Caki2 (cell line): ENCODE data around the gene TEX52. TPM values are rescaled to one million over a fixed set of nuclear protein-coding genes. Genes with fewer than 3 reads are reported as not detected.
A peak's percentile ranks its signal among the peaks of the same experiment; 100 is the strongest.

Source experiments
- DNase-seq: peaks from one replicate; pipeline ENCODE4 v3.0.0-alpha.2; 2015; ENCODE audit warnings: low read depth
- in situ Hi-C: cut with HindIII; loops from 2 replicates; pipeline ENCODE4 v1.10.0; 2016; ENCODE audit warnings: low sequenced_read_pairs, low pct_unique_long_range_greater_than_20kb, mixed read lengths
- total RNA-seq: library from RNA; depleted of rRNA; stranded (reverse); fragments of >200 nt; shearing (Covaris generic); gene quantifications from 2 replicates; pipeline ENCODE4 v1.2.3, GENCODE V29; 2014; ENCODE audit warnings: low replicate concordance; rRNA removed

Gene TEX52
- total RNA-seq, 1 experiment from 2014 or later = not detected

DNA sequence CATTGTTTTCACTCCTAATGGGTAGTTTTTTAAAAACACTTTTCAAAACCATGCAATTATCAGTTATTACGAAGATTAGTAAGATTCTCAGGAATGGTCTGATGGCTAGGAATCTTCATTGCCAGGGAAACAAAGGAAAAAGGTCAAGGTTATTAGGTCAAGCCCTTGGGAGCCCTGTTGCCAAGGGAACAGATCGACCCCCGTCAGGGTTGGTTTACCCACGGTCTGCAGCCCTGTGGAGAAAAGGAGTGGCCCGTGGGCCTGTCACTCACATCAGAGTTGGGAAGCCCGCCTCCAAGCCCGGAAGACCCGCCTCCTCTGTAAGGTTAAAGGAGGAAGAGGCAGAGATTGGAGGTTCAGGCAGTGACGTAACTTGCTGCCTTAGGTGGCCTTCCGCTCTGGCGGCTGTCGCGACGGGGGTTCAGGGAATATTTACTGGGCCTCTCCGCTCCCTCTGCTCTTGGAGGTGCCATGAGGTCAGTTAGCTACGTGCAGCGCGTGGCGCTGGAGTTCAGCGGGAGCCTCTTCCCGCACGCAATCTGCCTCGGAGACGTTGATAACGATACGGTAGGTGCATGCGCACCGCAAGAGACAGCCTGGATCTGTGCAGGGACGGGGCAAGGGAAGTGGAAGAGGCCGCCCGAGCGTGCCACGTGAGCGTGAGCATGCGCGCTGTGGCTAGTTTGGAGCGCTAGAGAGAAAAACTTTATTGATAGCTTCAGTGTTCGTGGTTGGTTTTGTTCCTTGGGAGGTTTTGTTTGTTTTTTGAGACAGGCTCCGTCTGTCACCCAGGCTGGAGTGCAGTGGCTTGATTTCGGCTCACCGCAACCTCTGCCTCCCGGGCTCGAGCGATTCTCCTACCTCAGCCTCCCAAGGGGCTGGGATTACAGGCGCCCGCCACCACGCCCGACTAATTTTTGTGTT is 44.3 kb downstream of the TEX52 start, which contains the start of gene ITFG2:
Gene ITFG2, plus strand, starts transcription at position 379 of the 924 bp plus-strand sequence. Its CDS starts 93 bp downstream, at position 472.
- peak; percentile 99 for DNase-seq
- in situ Hi-C loops = no loop called here

DNA sequence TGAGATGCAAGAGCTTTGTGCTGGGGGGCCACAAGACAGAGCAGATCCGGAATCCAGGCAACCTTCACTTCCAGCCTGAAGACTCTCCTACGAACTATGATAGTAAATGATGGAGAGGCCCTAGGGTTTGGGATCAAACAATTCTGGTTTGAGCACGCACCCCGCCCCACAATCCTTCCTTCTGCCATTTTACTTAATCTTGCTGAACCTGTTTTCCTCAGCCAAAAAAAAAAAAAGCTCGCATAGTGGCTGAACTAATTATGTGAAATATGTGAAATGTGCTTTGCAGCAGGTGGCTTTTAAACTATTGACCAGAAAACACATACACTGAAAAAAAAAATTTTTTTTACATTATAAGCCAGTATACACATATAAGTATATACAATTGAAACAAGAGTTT is 45.0 kb downstream of the TEX52 start:
- in situ Hi-C loops = no loop called here

DNA sequence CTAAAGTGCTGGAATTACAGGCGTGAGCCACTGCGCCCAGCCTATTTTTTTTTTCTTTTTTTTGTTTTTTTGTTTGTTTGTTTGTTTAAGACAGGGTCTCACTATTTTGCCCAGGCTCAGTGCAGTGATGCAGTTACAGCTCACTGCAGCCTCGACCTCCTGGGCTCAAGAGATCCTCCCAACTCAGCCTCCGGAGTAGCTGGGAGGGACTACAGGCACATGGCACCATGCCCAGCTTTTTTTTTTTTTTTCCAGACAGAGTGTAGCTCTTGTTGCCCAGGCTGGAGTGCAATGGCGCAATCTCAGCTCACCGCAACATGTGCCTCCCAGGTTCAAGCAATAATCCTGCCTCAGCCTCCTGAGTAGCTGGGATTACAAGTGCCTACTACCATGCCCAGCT is 50.1 kb downstream of the TEX52 start:
- in situ Hi-C loops = no loop called here
- DNase-seq = no peak

More for the DNA sequence above, 45.0 kb downstream of the TEX52 start:
- DNase-seq = no peak

DNA sequence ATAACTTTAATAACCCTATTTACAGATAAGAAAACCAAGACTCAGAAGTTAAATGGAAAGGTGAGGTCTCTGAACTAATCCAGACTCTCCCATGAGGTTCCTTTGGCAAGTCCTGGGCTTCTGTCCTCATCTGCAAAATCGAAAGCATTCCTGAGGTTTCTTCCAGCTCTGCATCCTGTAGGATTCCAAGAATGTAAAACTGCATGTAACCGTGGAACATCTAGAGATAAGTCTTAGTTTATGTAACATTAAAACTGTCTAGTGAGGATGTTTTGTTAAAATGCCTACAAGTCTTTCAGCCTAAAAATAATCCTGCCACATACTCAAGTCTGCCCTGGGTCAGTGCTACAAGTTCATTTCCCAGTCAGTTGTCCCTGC is 51.7 kb downstream of the TEX52 start:
- in situ Hi-C loops = no loop called here
- no peak for DNase-seq

DNA sequence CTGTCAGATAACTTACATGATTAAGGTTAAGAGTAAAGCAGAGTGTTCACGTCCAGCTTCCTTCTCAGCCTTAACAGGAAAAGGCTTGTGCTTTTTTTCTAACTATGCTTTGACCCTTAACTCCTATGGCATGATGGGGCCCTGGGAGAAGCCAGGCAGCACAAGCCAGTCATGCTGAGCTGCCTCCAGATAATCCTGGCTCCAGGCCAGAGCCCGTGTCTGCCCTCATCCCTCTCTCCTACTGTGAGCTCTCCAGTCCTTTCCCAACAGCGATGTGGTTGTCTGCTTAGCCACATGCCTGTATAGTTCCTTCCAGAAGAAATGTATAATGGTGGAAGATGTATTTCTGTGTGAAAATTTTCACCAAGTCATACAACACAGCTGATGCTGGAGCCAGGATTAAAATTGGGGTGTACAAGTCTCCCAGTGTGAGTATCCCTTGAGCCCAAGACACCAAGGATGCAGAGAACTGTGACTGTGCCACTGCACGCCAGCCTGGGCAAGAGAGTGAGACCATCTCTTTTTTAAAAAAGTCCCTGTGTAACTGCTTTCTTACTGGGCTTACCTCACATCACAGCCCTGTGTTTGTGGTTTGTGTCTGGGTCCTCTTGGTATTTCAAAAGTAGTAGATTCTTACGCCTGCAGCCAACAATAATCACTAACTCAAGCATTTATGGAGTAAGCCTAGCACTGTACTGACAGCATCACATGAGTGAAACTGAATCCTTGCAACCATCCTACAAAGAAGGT is 52.3 kb downstream of the TEX52 start:
- DNase-seq = peak; percentile 83
- in situ Hi-C loops = no loop called here

DNA sequence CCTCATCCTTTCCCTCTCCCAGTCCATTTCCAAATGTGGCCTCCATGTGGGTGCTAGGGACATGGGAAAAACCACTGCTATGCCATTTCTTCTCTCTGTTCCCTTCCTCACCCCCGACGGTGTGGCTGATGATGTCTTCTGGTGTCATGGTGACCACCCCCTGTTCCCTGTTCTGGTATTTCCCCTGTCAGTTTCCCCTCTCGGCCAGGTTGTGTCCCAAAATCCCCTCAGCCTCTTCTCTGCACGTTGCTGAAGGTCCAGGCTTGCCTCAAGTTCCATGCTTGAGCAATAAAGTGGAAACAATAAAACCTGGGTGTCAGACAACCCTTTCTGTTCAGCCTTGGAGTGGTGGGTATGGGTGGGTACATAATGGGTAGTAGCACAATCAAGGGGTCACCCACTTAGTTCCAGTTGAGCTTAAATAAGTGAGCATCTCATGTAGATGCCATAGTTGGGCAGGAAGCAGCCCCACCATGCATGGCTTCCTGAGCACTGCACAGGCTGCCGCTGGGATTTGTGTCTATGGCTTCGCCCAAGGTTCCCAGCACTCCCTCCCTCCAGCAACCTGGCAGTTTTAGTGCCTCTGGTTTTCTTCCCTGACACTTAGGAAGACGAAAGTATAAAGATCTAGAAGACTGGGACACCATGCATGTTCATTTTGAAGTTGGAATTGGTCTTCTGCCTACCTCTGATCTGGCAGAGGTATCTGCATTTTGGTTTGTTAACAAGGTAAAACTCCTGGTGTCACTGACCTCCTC is 53.0 kb downstream of the TEX52 start:
- DNase-seq = no peak
- in situ Hi-C loops = no loop called here

DNA sequence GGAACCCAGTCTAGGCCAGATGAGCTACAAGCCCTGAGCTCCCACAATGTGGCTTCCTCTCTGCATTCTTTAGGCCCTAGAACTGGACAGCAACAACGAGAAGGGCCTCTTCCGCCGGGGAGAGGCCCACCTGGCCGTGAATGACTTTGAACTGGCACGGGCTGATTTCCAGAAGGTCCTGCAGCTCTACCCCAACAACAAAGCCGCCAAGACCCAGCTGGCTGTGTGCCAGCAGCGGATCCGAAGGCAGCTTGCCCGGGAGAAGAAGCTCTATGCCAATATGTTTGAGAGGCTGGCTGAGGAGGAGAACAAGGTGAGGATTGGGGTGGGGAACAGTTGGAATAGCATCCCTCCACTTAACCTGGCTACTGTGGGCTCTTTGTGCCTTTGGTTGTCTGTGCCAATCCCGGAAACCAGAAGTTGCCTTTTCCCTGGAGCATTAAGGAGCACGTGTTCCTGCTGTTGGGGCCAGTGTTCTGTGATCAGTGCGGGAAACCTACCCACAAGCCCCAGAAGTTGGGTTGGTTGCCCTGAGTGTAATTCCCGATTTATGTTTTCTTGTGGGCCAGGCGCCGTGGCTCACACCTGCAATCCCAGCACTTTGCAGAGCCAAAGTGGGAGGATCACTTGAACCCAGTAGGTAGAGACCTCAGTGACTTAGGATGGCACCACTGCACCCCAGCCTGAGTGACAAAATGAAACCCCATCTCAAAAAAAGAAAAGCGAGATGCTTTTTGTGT is 55.6 kb downstream of the TEX52 start:
- no peak for DNase-seq
- in situ Hi-C loops = no loop called here

DNA sequence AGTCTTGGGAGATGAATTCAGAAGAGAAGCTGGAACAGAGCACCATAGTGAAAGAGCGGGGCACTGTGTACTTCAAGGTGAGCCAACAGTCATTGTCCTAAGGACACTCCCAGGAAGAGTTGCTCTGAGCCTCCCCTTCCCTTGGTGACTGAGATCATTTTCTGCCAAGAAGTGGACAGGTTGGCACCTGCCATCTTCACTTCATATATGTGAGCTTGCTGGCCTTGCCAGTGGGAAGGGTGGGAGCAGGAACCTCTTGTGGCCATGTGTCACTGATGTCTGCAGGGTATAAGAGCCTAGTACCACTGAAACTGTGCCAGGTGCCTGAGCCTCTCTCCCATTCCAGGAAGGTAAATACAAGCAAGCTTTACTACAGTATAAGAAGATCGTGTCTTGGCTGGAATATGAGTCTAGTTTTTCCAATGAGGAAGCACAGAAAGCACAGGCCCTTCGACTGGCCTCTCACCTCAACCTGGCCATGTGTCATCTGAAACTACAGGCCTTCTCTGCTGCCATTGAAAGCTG is 56.7 kb downstream of the TEX52 start:
- no peak for DNase-seq
- in situ Hi-C loops = no loop called here

Other genes with a start within 250 kb of the TEX52 start
- 77.6 and 85.8 TPM in 2 replicates for gene FKBP4, start 62.1 kb downstream of the TEX52 start, total RNA-seq
- 2.2 and 15.4 TPM in 2 replicates for gene ITFG2, start 44.4 kb downstream of the TEX52 start, total RNA-seq
- not detected in 2 replicates for gene NRIP2, start 22.0 kb downstream of the TEX52 start, total RNA-seq
- 18.1 and 30.1 TPM in 2 replicates for gene FOXM1, start 20.1 kb upstream of the TEX52 start, total RNA-seq
- gene RHNO1, start 20.2 kb upstream of the TEX52 start, total RNA-seq = 32.1 and 54.9 TPM in 2 replicates
- 38.2 and 57.9 TPM in 2 replicates for gene TULP3, start 33.9 kb upstream of the TEX52 start, total RNA-seq
- 17.2 and 32.7 TPM in 2 replicates for gene TEAD4, start 102.4 kb upstream of the TEX52 start, total RNA-seq
- 6.9 and 11.0 TPM in 2 replicates for gene TSPAN9, start 220.3 kb upstream of the TEX52 start, total RNA-seq